IPS-11a (cell line): ENCODE results near the gene ATG7.
"Not testable (repeated sequence)": the region's sequence is repeated elsewhere in the genome, so short reads cannot be mapped to it uniquely, and the experiment has no call there.

ENCODE experiments used
- H3K4me3 ChIP-seq: one replicate; pipeline ENCODE4 v1.5.1; 2013; ENCODE audit warnings: low read depth, low read length, control low read depth

Gene ATG7

GRCh38 chr3:11459186-11459824, 187.1 kb downstream of the ATG7 start:
- no peak overlapping the region for H3K4me3 ChIP-seq

GRCh38 chr3:11461226-11461625, 189.0 kb downstream of the ATG7 start:
- no peak overlapping the region for H3K4me3 ChIP-seq

DNA sequence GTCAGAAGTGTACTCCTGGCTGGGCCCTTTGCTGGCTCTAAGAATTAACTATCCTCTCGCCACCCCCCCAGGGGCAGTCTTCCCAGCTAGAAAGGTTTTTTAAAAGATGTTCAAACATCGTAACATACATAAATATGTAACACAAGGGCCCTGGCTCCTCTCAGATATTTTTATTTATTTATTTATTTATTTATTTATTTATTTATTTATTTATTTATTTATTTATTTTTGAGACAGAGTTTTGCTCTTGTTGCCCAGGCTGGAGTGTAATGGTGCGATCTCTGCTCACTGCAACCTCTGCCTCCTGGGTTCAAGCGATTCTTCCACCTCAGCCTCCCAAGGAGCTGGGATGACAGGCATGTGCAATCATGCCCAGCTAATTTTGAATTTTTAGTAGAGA, 190.5 kb downstream of the ATG7 start:
- H3K4me3 ChIP-seq = not testable (repeated sequence)

- no peak overlapping the region for H3K4me3 ChIP-seq
Observed at GRCh38 chr3:11463591-11463990, 191.4 kb downstream of the ATG7 start.

DNA sequence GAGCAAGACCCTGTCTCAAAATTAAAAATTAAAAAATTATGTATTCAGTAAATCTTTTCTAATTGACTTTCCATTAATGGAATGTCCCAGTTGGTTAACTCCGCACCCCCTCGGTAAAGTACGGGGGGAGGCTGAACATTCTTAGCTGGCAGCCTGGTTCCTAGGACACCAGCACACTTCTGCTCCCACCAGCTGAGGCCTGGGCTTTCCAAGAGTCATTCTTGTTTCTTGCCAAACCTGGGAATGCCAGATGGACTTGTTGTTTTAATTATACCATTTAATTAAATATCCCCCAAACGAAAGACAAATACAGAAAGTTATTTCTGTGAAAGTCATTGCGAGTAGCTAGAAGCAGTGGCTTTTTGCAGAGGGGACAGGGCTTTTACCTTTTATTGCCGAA, 192.2 kb downstream of the ATG7 start:
- no peak overlapping the region for H3K4me3 ChIP-seq

DNA sequence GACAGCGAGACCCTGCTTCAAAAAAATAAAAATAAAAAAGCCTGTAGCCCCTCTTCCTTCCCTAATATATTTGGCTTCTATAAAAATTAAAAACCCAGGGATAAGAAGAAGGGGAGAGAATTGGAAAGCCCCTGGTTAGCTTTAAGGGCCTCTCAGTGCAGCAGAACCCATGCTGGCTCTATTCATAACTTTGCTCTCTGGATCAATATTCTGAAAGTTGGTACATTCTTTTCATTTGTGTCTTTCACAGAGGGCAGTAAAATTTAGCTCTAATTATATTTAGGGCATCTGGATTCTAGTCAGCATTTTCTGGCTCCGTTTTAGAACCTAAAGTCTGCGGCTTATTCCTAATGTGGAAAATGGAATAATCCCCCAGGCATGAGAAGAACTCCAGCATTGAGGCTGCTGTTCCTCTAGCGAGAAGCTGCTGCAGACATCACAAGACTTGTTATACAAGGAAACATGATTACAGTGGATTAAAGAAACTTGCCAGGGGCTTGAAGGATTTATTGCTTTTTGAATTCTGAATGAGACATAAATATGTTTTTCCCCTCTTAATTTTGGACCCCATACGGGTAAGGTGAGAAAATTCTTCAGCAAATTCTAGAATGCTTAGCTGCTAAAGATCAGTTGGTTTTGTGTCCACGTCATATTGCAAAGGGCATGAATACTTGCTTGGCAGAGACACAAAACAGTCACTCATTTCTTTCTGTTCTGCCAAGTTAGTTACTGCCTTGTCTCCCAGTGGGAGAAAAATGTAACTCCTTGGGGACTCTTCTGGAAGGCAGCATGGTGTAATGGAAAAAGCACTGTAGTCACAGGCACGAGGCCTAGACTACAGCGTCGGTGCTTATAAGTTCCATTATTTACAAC, 193.8 kb downstream of the ATG7 start:
- no peak overlapping the region for H3K4me3 ChIP-seq

- H3K4me3 ChIP-seq = no peak overlapping the region
Observed at GRCh38 chr3:11467875-11468274, 195.7 kb downstream of the ATG7 start.

DNA sequence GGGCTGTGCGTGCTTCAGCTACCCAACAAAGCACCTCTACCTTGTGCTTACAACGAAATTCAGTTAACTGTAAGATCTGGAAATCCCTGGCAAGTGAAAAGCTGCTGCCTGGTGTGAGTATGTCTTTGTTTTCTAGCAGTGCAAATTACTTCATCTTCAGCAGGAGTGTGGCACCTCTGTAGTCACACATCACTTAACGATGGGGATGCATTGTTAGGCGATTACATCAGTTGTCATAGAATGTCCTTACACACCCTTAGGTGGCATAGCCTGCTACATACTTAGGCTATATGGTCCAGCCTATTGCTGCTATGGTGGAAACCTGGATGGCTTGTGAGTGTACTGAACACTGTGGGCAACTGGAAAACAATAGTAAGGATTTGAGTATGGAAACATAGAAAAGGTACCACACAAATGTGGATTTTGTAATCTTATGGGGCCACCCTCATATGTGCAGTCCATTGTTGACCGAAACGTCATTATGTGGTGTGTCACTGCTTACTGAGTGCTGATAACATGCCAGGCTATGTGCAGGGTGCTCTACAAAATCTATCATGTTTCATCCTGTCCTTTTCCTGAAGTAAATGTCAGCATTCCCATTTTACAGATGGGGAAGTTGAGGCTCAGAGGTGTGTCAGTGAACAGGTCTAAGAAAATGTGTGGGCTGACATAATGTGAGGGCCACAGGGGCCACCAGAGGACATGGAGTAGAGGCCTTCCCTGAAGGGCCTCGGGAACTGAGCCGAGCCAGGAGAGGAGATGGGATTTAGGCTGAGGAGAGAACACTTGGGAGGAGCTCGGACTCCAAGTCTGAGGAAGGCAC, 198.0 kb downstream of the ATG7 start:
- H3K4me3 ChIP-seq = no peak overlapping the region

- H3K4me3 ChIP-seq = no peak overlapping the region
Observed at GRCh38 chr3:11475324-11475723, 203.1 kb downstream of the ATG7 start.

GRCh38 chr3:11476735-11477144, 204.5 kb downstream of the ATG7 start:
- H3K4me3 ChIP-seq = no peak overlapping the region

DNA sequence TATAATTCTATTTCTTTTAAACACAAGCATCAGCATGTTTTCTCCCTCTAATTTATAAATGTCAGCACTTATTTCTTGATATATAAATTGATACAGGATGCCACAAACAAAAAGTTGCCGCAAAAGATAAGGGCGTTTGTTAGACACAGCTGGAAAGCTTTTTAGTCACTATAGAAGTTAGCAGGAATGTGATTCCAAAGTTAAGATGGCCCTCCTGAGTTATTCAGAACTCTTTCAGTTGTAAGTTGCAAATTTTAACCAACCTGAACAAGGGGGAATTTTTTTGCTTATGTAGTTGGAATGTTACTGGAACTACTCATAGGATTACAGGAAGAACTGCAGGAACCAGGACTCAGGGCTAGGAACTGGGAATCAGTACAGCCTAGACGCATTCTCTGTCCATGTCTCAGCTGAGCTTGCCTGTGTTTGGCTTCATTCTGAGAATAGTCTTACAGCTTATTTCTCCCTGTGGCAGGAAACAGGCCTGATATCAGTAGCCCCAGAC, 205.3 kb downstream of the ATG7 start:
- H3K4me3 ChIP-seq = no peak overlapping the region

GRCh38 chr3:11478167-11478566, 206.0 kb downstream of the ATG7 start:
- H3K4me3 ChIP-seq = no peak overlapping the region

DNA sequence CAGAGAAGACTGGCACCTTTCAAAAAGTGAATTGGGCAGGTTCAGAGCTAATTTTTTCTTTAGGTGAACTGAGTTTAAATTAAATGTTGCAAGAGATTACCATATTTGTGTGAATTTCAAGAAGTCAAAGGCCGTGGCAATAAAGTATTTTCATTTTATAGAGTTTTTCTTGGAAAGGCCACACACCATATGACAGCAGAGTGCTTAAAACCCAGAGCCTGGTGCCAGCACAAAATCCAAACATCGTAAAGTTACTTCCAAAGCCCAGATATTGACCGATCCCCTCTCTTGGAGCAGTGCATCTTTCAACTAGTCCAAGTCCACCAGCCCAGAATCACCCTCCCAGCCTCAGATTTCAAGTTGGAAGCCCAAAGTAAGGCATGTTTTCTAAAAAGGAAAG, 207.0 kb downstream of the ATG7 start:
- H3K4me3 ChIP-seq = no peak overlapping the region

GRCh38 chr3:11480663-11481298, 208.6 kb downstream of the ATG7 start:
- H3K4me3 ChIP-seq = no peak overlapping the region

DNA sequence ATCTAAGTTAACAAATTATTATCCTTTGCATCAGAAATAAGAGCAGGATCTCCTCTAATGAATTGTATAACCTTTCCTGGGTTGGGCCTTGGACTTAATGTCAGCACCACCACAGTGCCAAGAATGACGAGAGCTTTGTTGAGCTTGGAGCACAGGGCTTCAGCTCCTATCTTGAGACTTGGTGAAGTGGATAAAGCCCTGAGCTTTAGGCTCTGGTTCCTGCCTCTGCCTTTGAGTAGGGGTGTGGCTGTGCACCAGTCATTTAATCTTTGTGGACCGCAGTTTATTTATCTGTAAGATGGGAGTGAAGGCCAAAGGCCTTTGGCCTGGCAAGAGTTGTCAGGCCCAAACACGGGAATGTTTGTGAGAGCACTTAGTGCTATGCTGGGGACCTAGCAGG, 209.4 kb downstream of the ATG7 start:
- H3K4me3 ChIP-seq = no peak overlapping the region

DNA sequence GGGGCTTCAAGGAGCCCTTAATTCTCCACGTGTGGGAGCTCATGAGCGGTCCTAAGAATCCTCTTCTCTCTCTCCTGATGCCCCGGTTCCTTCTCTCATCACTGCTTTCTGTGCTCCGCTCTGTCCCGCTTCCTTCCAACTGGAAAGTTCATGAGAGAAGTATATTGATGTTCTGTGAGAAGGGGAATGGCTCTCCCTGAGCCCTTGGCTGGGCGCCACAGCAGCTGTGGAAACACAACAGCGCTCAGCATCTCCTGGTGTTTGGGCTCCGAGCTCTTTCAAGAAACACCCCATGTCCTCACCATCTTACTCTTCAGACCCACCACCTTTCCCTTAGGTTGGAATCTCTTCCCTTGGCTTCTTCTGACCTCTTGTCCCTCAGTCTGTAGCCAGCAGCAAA, 209.8 kb downstream of the ATG7 start:
- no peak overlapping the region for H3K4me3 ChIP-seq

DNA sequence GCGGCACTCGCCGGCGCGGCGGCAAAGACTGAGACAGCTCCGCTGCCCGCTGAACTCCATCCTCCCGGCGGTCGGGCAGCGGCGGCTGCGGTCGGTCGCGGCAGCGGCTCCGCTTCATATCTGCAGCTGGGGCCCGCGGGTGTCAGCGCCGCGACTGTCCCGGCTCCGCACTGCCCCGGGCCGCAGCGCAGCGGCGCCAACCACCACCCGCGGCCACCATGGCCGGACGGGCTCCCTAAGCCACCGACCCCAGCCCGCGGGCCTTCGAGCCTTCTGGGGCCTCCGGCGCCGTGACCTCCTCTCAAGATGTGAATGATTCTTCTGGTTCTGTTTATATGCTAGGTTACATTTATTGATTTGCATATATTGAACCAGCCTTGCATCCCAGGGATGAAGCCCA, 216.2 kb downstream of the ATG7 start:
- H3K4me3 ChIP-seq = not testable (repeated sequence)

DNA sequence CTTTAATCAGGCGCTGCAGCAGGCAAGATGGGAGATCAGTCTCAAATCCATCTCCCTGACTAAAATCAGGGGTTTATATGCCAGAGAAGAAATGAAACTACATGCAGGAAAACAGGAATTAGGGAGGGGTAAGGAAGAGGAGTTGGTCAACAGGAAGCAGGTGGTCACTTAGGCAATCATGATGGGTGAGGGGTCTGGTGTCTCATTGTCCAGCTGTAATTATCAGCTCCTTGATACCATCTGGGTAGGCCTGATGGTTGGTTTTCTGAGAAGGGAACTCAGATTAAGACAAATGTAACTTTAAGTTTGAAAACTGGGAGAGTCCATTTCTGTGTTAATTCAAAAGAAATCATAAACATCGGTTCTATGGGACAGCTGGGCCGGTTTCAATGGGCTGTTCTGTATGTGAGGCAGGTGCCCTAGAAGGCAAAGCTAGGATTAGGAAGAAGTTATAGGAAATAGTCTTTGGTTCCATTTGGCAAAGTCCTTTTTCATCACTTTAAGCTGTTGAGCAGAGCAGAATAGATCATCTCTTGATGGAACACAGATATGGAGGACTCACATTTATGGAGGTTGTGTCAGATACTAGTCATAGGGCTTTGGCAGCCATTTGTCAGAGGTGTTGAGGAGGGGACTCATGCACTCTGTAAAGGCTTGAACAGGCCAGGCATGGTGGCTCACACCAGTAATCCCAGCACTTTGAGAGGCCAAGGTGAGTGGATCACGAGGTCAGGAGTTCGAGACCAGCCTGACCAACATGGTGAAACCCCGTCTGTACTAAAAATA, 222.1 kb downstream of the ATG7 start:
- no peak overlapping the region for H3K4me3 ChIP-seq

DNA sequence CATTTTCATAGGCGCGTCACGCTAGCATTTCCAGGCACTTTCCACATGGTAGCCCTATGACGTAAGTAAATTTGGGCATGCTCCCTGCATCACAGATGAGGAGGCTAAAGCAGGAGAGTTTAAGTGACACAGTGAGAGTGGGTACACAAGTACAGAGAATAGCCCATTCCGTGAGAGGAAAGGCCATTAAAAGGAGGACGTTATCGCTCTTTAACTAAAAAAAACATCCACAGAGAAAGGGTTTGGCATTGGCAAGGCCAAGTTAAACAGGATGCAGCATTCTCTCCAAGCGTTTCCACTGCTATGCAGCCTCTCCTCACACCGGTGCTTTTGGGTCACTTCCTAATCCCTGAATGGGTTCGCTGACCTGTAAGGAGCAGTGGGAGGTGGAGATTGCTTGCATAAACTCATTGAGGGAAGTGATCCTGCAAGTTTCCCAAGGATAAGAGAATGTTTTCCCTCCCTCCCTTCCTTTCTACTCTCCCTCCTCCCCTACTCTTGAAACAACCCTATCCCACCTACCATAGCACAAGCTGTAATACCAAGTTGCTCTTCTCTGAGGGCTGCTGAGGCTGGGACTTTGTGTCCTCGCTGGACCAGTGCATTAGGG, 223.9 kb downstream of the ATG7 start:
- no peak overlapping the region for H3K4me3 ChIP-seq

DNA sequence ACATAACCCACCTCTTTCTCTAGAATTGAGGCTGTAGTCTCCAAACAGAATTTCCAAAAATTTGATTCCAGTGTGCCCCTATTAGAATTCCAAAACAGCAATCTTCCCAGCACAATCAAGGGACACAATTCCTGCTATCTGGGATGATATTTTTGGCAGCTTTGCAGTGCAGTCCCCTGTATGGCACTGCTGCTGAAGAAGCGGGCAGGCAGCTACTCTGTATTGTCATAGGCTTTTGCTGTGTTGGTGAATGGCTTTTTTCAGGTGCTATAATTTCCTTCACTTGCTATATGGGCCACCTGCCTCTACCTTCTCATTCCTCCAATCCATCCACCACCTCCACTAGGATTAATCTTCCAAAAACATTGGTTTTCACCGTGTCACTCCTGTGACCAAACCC, 226.0 kb downstream of the ATG7 start:
- no peak overlapping the region for H3K4me3 ChIP-seq
